Right lobe of liver (tissue), 6 donors: ENCODE data around the gene TPST2. TPM values are rescaled to one million over a fixed set of nuclear protein-coding genes. Genes with fewer than 3 reads are reported as not detected.

Experiments
- ATAC-seq, 4 donors: fragments of 200-7000 bp; cut with Tn5 transposase; one replicate each; pipeline ENCODE4 v1.9.1; 2020; ENCODE audit warnings: mild to moderate bottlenecking in 4 of 4, moderate library complexity in 4 of 4
- DNase-seq, 3 donors: peaks; one replicate each; pipeline ENCODE4 v3.0.0-alpha.2; 2020
- H3K27ac ChIP-seq, 3 donors: fragments of 200-600 bp; one replicate each; pipeline ENCODE4 v1.8.0; 2022
- H3K27me3 ChIP-seq, 2 donors: fragments of 200-600 bp; one replicate each; pipeline ENCODE4 v1.8.0; 2022
- H3K36me3 ChIP-seq, 4 donors: fragments of 200-600 bp; sonication (generic) in 1 of 4; one replicate each; pipeline versions ENCODE4 v1.5.1 to v1.8.0; 2017 to 2022; ENCODE audit warnings: control low read depth in 1 of 4
- H3K4me1 ChIP-seq, 4 donors: fragments of 200-600 bp; sonication (generic) in 1 of 4; one replicate each; pipeline versions ENCODE4 v1.5.1 to v1.8.0; 2017 to 2022; ENCODE audit warnings: control low read depth in 1 of 4
- H3K4me3 ChIP-seq, 3 donors: fragments of 200-600 bp; one replicate each; pipeline ENCODE4 v1.8.0; 2022
- H3K9me3 ChIP-seq, 4 donors: fragments of 200-600 bp; sonication (generic) in 1 of 4; one replicate each; pipeline versions ENCODE4 v1.5.1 to v1.8.0; 2017 to 2022; ENCODE audit warnings: control low read depth in 1 of 4
- CTCF ChIP-seq, 4 donors: fragments of 200-600 bp in 3 of 4; fragments of 450-650 bp in 1 of 4; IDR thresholded peaks; one replicate each; pipeline versions ENCODE4 v1.5.1 to v1.8.0; 2016 to 2022; ENCODE audit warnings: antibody characterized with exemption in 4 of 4, mild to moderate bottlenecking in 2 of 4
- POLR2A ChIP-seq: fragments of 450-650 bp; IDR thresholded peaks from one replicate; pipeline ENCODE4 v1.6.1; 2017; ENCODE audit warnings: antibody characterized with exemption, mild to moderate bottlenecking
- WGBS: methylation state at CpG from one replicate; pipeline ENCODE4 v1.1.6; 2018; ENCODE audit warnings: low coverage, low lambda C conversion rate; ENCODE audit not compliant: insufficient coverage; ENCODE audit errors: missing lambda C conversion rate; 5-methylcytosine and 5-hydroxymethylcytosine counted together
- intact Hi-C, 2 donors: fragments of 100-400 bp; cut with DNase I; formaldehyde crosslinking; loops; one replicate each; pipeline versions ENCODE4 v1.11.2 to v1.14.1; 2022
- total RNA-seq, 6 experiments: library from RNA; depleted of rRNA in 2 of 6; stranded (reverse); fragments of >200 nt in 2 of 6; fragmentation: NEBNext Ultra II Directional in 3 of 6; extraction: Animal tissue kit (Norgen Biotek cat#: 25700) in 3 of 6; gene quantifications; one replicate each; pipeline versions ENCODE4 v1.1.0 to v1.2.4, GENCODE V29; 2016 to 2023
- donor health status: DM: no; HTN: yes; CAD: no.
- donor health status: DM: no; HTN: no; CAD: no.
- donor health status: DM: no; HTN: no; CAD: no.
- donor health status: DM: no; HTN: yes; CAD: no.
- donor health status: DM: no; HTN: yes; CAD: no.

TPST2 gene
- total RNA-seq, 6 experiments from 2014 or later: 53.2 to 117 (median 66.9) TPM

GRCh38 chr22:26601726-26602125 is 11.8 kb upstream of the TPST2 start:
- Histone ChIP-seq H3K4me1 (peaks cover 0 to 10% (median 0%) of the 10 kb centered on the region in 4 donors), H3K27ac (no peak overlapping the region), H3K27me3 (no peaks in the 10 kb centered on the region), H3K36me3 (no peaks in the 10 kb centered on the region), H3K4me3 (no peak overlapping the region), H3K9me3 (no peaks in the 10 kb centered on the region)
- intact Hi-C loops: no loop called here
- 69% methylated on average over 3 of the region's 12 CpGs for WGBS
- ATAC-seq (no peak), DNase-seq (no peak)
- no peak for TF ChIP-seq CTCF (IDR thresholded peaks at IDR 0.05)
- no peak for TF ChIP-seq POLR2A

- H3K27ac ChIP-seq: no peak overlapping the region
- no peaks in the 10 kb centered on the region for H3K9me3 ChIP-seq
- no peaks in the 10 kb centered on the region for H3K36me3 ChIP-seq
- ATAC-seq: no peak
- no peaks in the 10 kb centered on the region for H3K27me3 ChIP-seq
- no peak for DNase-seq
- H3K4me3 ChIP-seq: no peak overlapping the region
- intact Hi-C loops: no loop called here
- TF ChIP-seq CTCF (IDR thresholded peaks at IDR 0.05): no peak
- no peak for TF ChIP-seq POLR2A
- peaks cover 0 to 10% (median 0%) of the 10 kb centered on the region in 4 donors for H3K4me1 ChIP-seq
- WGBS: 80% methylated on average over 1 of the region's 11 CpGs
Observed at GRCh38 chr22:26599505-26599904, 9.6 kb upstream of the TPST2 start.

DNA sequence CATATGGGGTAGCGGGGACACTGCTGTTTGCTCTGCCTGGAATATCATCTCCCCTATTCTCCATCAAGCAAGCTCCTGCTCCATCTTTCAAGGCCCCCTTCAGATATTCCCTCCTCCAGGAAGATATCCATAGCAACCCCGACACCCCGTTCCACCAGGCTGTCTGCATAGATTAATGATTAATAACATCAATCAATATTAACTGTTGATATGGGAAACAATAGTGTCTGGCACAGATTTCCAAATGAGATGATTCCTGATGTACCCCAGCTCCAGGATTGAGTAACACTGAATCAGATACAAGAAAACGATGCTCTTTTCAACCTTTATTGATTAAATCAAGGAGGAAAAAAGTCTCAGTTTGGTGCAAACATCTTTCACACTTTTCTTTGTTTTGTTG is 7.5 kb upstream of the TPST2 start:
- H3K9me3 ChIP-seq: no peaks in the 10 kb centered on the region
- WGBS: 44% methylated on average over 4 of the region's 4 CpGs
- no peak for TF ChIP-seq CTCF (IDR thresholded peaks at IDR 0.05)
- TF ChIP-seq POLR2A: no peak
- H3K36me3 ChIP-seq: no peaks in the 10 kb centered on the region
- H3K4me3 ChIP-seq: no peak overlapping the region
- DNase-seq (no peak), ATAC-seq (peak; percentile 36 to 73 (median 62))
- no peaks in the 10 kb centered on the region for H3K27me3 ChIP-seq
- intact Hi-C loops: no loop called here
- H3K4me1 ChIP-seq: peaks cover 0 to 10% (median 0%) of the 10 kb centered on the region in 4 donors
- H3K27ac ChIP-seq: no peak overlapping the region

GRCh38 chr22:26597026-26597425 is 7.1 kb upstream of the TPST2 start:
- H3K9me3 ChIP-seq: no peaks in the 10 kb centered on the region
- ATAC-seq (peak in 3 of 4 donors; percentile 15 to 23 (median 16)), DNase-seq (no peak)
- intact Hi-C loops: no loop called here
- WGBS: 67% methylated on average over 3 of the region's 4 CpGs
- H3K27me3 ChIP-seq: no peaks in the 10 kb centered on the region
- H3K36me3 ChIP-seq: no peaks in the 10 kb centered on the region
- TF ChIP-seq CTCF (IDR thresholded peaks at IDR 0.05): no peak
- TF ChIP-seq POLR2A: no peak
- peaks cover 0 to 10% (median 0%) of the 10 kb centered on the region in 4 donors for H3K4me1 ChIP-seq
- H3K4me3 ChIP-seq: no peak overlapping the region
- no peak overlapping the region for H3K27ac ChIP-seq

GRCh38 chr22:26593763-26594162 is 3.8 kb upstream of the TPST2 start:
- DNase-seq (no peak), ATAC-seq (no peak)
- Histone ChIP-seq H3K27ac (no peak overlapping the region), H3K9me3 (no peaks in the 10 kb centered on the region), H3K27me3 (no peaks in the 10 kb centered on the region), H3K4me1 (peaks cover 0 to 19% (median 0%) of the 10 kb centered on the region in 4 donors), H3K4me3 (no peak overlapping the region), H3K36me3 (no peaks in the 10 kb centered on the region)
- no peak for TF ChIP-seq POLR2A
- no peak for TF ChIP-seq CTCF (IDR thresholded peaks at IDR 0.05)
- 40% methylated on average over 1 of the region's 1 CpG for WGBS
- intact Hi-C loops: no loop called here
